ENCODE measurements around the gene ZNF441. TPM values are rescaled to one million over a fixed set of nuclear protein-coding genes. Genes with fewer than 3 reads are reported as not detected.

ZNF441 gene
- total RNA-seq, 1 donor from 2014 or later, result not detected

- TF ChIP-seq EZH2 (IDR thresholded peaks at IDR 0.05; ENCODE audit: insufficient read depth, low read length) (no peak), CTCF (IDR thresholded peaks at IDR 0.05; ENCODE audit: insufficient read depth, low read depth, low read length) (no peak)
- Mint-ChIP-seq H3K36me3 (ENCODE audit: low read depth, unreplicated experiment) (peaks cover 41% of the 10 kb centered on the region), H3K27ac (ENCODE audit: unreplicated experiment) (no peak overlapping the region), H3K9me3 (ENCODE audit: unreplicated experiment) (peaks cover 37% of the 10 kb centered on the region), H3K4me3 (ENCODE audit: unreplicated experiment) (no peak overlapping the region), H3K27me3 (ENCODE audit: low read depth, unreplicated experiment) (no peaks in the 10 kb centered on the region), H3K4me1 (ENCODE audit: low read depth, unreplicated experiment) (no peaks in the 10 kb centered on the region)
- DNase-seq (ENCODE audit: low read depth) (no peak), FAIRE-seq (no peak)
- H4K20me1 ChIP-seq (ENCODE audit: insufficient read depth, low read length), result no peaks in the 10 kb centered on the region
- peaks cover 53% of the 10 kb centered on the region for H3K9me3 ChIP-seq (ENCODE audit: insufficient read depth, low read depth, low read length)
- peaks cover 4% of the 10 kb centered on the region for H3K79me2 ChIP-seq (ENCODE audit: insufficient read depth, low read length)
- no peaks in the 10 kb centered on the region for H3K4me1 ChIP-seq (ENCODE audit: insufficient read depth, low read length)
- no peak overlapping the region for H3K4me3 ChIP-seq (ENCODE audit: insufficient read depth, low read depth, low read length)
- no peaks in the 10 kb centered on the region for H3K27me3 ChIP-seq (ENCODE audit: insufficient read depth, low read length)
- no peak overlapping the region for H3K9ac ChIP-seq (ENCODE audit: low read length)
- H2AFZ ChIP-seq (ENCODE audit: low read depth, low read length), result no peak overlapping the region
- no peak overlapping the region for H3K27ac ChIP-seq (ENCODE audit: low read depth, low read length)
- H3K36me3 ChIP-seq (ENCODE audit: insufficient read depth, low read length), result peaks cover 33% of the 10 kb centered on the region
- no peak overlapping the region for H3K4me2 ChIP-seq (ENCODE audit: low read length)
Measured at GRCh38 chr19:11722414-11722813, 44.4 kb upstream of the ZNF441 start.

- Histone ChIP-seq H3K79me2 (ENCODE audit: insufficient read depth, low read length) (peaks cover 10% of the 10 kb centered on the region), H3K4me3 (ENCODE audit: insufficient read depth, low read depth, low read length) (no peak overlapping the region), H3K4me1 (ENCODE audit: insufficient read depth, low read length) (no peaks in the 10 kb centered on the region), H3K36me3 (ENCODE audit: insufficient read depth, low read length) (peaks cover 4% of the 10 kb centered on the region), H4K20me1 (ENCODE audit: insufficient read depth, low read length) (no peaks in the 10 kb centered on the region), H3K27ac (ENCODE audit: low read depth, low read length) (no peak overlapping the region), H2AFZ (ENCODE audit: low read depth, low read length) (no peak overlapping the region), H3K9ac (ENCODE audit: low read length) (no peak overlapping the region), H3K9me3 (ENCODE audit: insufficient read depth, low read depth, low read length) (peaks cover 9% of the 10 kb centered on the region), H3K27me3 (ENCODE audit: insufficient read depth, low read length) (no peaks in the 10 kb centered on the region), H3K4me2 (ENCODE audit: low read length) (no peak overlapping the region)
- Mint-ChIP-seq H3K36me3 (ENCODE audit: low read depth, unreplicated experiment) (peaks cover 9% of the 10 kb centered on the region), H3K27ac (ENCODE audit: unreplicated experiment) (no peak overlapping the region), H3K4me1 (ENCODE audit: low read depth, unreplicated experiment) (no peaks in the 10 kb centered on the region), H3K4me3 (ENCODE audit: unreplicated experiment) (no peak overlapping the region), H3K27me3 (ENCODE audit: low read depth, unreplicated experiment) (no peaks in the 10 kb centered on the region), H3K9me3 (ENCODE audit: unreplicated experiment) (peaks cover 14% of the 10 kb centered on the region)
- DNase-seq (ENCODE audit: low read depth) (no peak), FAIRE-seq (no peak)
- TF ChIP-seq EZH2 (IDR thresholded peaks at IDR 0.05; ENCODE audit: insufficient read depth, low read length), result no peak
- no peak for TF ChIP-seq CTCF (IDR thresholded peaks at IDR 0.05; ENCODE audit: insufficient read depth, low read depth, low read length)
Measured at GRCh38 chr19:11729586-11729985, 37.2 kb upstream of the ZNF441 start.

GRCh38 chr19:11735375-11735774, 31.4 kb upstream of the ZNF441 start:
- no peak for FAIRE-seq

More at GRCh38 chr19:11735375-11735774, 31.4 kb upstream of the ZNF441 start:
- TF ChIP-seq EZH2 (IDR thresholded peaks at IDR 0.05; ENCODE audit: insufficient read depth, low read length), result no peak
- no peak for TF ChIP-seq CTCF (IDR thresholded peaks at IDR 0.05; ENCODE audit: insufficient read depth, low read depth, low read length)
- Histone ChIP-seq H3K4me3 (ENCODE audit: insufficient read depth, low read depth, low read length) (no peak overlapping the region), H3K79me2 (ENCODE audit: insufficient read depth, low read length) (peaks cover 26% of the 10 kb centered on the region), H3K4me1 (ENCODE audit: insufficient read depth, low read length) (no peaks in the 10 kb centered on the region), H3K9me3 (ENCODE audit: insufficient read depth, low read depth, low read length) (no peaks in the 10 kb centered on the region), H3K4me2 (ENCODE audit: low read length) (no peak overlapping the region), H2AFZ (ENCODE audit: low read depth, low read length) (no peak overlapping the region), H4K20me1 (ENCODE audit: insufficient read depth, low read length) (no peaks in the 10 kb centered on the region), H3K36me3 (ENCODE audit: insufficient read depth, low read length) (no peaks in the 10 kb centered on the region), H3K9ac (ENCODE audit: low read length) (no peak overlapping the region), H3K27me3 (ENCODE audit: insufficient read depth, low read length) (no peaks in the 10 kb centered on the region), H3K27ac (ENCODE audit: low read depth, low read length) (no peak overlapping the region)
- Mint-ChIP-seq H3K27ac (ENCODE audit: unreplicated experiment) (no peak overlapping the region), H3K4me3 (ENCODE audit: unreplicated experiment) (no peak overlapping the region), H3K4me1 (ENCODE audit: low read depth, unreplicated experiment) (no peaks in the 10 kb centered on the region), H3K36me3 (ENCODE audit: low read depth, unreplicated experiment) (peaks cover 2% of the 10 kb centered on the region), H3K27me3 (ENCODE audit: low read depth, unreplicated experiment) (no peaks in the 10 kb centered on the region), H3K9me3 (ENCODE audit: unreplicated experiment) (peaks cover 13% of the 10 kb centered on the region)
- no peak for DNase-seq (ENCODE audit: low read depth)

Measured in astrocyte (in vitro differentiated cells and primary cell).